Renal cortical epithelial cell (primary cell): ENCODE data around the gene RNLS. TPM values are rescaled to one million over a fixed set of nuclear protein-coding genes. Genes with fewer than 3 reads are reported as not detected.

ENCODE experiments used
- DNase-seq: peaks from one replicate; pipeline ENCODE4 v3.0.0-alpha.2; 2011; ENCODE audit warnings: low read depth
- total RNA-seq: library from RNA; depleted of rRNA; stranded (reverse); fragments of >200 nt; gene quantifications from 2 replicates; pipeline ENCODE4 v1.2.3, GENCODE V29; 2014

RNLS gene
- total RNA-seq, 1 donor from 2014 or later, result 27.7 TPM

GRCh38 chr10:88553116-88553752 lies 29.9 kb downstream of the RNLS start:
- peak; percentile 79 for DNase-seq

GRCh38 chr10:88551246-88551645 lies 31.9 kb downstream of the RNLS start:
- DNase-seq, result no peak

DNA sequence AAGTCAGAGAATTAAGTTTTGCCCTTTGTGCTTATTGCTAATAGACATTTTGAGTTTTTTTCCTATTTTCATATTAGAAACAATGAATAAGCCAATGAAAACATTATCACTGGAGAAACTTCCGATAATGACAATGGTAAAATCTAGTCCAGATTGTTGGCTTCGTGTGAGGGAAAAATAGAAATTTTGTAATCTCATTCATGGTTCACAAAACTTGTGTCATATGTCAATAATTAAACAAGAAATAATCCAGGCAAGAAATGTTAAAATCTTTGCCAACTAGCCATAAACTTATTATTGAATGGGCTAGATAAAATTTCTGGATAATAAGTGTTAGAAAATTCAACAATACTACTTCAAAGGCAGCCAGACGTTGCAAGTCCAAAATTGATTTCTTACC lies 36.6 kb downstream of the RNLS start:
- DNase-seq, result peak; percentile 21

DNA sequence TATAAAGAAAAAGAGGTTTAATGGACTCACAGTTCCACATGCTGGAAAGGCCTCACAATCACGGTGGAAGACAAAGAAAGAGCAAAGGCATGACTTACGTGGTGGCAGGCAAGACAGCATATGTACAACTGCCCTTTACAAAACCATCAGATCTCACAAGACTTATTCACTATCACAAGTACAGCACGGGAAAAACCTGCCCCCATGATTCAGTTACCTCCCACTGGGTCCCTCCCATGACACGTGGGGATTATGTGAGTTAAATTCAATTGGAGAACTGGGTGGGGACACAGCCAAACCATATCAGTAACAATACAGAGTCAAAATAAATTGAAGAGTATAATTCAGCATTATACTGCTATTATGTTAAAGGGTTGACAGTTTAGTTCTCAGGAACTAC lies 37.8 kb downstream of the RNLS start:
- no peak for DNase-seq

- no peak for DNase-seq
These were observed 38.8 kb downstream of the RNLS start for GRCh38 chr10:88544140-88544870.

GRCh38 chr10:88542522-88542921 lies 40.6 kb downstream of the RNLS start:
- DNase-seq, result no peak

DNA sequence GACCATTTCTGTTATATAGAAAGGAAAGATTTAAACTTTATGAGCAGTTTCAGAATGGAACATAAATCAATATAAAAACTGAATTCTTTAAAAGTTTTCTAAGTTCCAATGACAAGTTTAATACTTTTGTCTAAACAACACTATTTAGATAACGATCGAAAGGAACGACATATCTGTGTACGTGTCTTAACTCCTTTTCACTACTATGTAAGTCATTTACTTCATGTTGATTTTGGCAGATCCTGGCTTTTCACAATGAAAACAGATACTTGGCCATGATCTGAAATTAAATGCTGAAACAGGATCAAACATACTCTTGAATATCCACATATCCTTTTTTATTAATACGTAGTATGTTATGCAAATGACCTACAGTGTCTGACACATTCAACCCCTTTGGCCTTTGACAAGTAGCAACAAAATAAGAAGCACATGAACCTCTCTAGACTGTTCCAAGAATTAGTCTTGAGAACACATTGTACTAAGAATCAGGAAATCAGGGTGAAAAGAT lies 41.9 kb downstream of the RNLS start:
- peak; percentile 20 for DNase-seq

DNA sequence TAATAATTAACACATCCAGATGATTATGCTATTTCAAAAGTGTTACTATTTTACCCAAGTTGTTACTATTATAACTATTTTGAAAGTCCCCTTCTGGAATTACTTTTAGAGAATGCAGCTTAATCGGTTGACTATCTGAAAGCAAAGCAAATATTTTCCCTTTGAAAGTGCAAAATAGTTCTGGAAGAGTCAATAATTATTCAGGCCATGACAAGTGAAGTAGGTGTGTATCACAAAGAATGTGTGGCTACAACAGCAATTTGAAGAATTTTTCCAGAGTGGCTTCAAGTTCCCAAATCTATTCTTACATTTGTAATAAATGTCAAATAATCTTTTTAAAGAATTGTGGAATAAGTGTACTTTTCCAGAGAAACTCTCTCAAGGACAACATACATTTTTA lies 42.8 kb downstream of the RNLS start:
- DNase-seq, result peak; percentile 78

DNA sequence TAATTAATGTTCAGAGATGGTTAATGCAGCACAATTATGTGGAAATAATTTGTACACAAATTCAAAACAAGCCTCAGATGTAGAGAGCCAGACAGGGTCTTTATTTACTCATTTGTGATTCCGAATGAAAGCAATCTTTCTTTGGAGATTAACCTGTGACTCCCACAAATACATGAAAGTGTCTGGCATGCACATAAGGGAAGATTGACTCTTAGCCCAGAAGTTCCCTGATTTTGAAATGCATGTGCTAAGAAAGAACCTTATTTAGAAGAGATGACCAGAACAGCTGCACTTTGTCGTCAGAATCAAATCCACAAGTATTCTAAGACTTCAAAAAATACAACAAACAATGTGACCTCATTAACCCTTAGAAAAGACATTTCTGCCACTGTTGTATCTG lies 45.1 kb downstream of the RNLS start:
- peak; percentile 82 for DNase-seq

DNA sequence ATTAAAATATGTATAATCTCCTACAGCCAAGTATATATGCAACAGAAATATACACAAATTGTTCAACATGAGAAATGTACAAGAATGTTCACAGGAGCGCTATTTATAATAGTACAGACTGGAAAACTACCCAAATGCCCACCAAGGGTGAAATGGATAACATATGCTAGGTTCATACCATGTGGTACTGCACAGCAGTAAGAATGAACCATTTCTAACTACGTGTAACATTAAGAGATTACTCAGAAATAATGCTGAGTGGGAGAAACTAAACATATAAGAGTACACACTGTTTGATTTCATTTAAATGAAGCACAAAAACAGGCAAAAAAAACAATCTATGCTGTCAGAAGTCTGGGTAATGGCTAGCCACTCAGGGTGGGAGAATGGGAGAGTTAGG lies 45.8 kb downstream of the RNLS start:
- no peak for DNase-seq

DNA sequence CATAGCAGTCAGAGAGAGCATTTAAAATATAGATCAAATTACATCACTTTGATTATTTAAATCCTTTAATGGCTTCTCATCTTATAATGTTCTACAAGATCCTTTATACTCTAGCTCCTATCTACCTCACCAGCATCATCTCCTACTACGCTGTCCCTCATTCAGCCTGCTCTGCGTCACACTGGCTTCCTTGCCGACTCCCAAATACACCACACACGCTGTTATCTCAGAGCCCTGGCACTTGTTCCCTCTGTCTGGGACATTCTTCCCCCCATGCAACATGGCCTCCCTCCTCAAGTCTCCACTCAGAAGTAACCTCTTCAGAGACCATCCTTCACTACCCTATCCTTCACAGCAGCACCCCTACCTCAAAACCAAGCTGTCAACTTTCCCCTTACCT lies 46.7 kb downstream of the RNLS start:
- DNase-seq, result no peak

- peak; percentile 7 for DNase-seq
These were observed 48.9 kb downstream of the RNLS start for GRCh38 chr10:88534072-88534665.

DNA sequence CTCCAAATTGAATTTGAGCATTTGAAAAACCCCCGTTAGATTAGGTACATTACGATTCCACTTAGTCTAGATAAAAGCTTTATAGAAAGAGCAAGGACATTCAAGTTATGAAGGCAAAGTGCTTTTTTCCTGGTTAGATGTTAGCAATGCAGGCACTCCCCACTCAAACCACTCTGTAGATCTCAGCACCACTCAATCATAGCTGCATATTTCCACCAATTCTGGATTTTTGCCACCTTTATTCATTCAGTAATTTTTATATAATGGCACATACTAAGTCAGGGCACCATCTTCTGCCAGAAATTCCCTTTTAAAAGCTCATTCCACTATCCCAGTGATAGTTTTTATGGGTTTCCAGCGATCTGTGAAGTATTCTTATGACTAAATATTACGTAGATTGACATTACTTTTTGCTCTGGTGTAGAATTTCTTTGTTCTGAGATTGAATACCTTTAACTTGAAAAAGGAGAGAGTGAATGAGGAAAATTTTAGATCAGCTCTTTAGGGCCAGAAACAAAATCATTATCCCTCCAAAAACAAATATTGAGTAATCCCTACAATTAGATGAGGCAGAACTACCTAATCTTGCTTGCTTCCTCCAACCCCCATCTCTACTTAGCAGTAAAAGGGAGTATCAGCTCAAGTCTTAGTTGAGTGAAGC lies 51.6 kb downstream of the RNLS start:
- DNase-seq, result no peak

GRCh38 chr10:88530629-88531391 lies 52.3 kb downstream of the RNLS start:
- no peak for DNase-seq

DNA sequence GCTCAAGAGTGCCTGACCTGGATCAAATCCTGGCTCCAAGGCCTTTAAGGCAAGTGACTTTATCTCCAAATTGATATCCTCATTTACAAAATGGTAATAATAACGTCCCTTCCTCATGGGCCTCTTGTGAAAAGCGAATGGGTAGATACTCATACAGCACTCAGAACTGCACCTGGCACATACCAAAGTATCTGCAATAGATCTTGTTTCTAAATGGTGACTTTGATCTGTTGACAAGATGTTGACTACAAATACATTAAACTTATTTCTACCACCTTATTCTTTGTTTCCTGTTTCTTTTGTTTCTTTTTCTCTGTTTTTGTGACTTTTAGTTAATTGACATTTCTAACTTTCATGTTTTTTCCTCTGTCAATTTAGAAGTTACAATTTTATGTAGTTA lies 53.0 kb downstream of the RNLS start:
- DNase-seq, result no peak

- no peak for DNase-seq
These were observed 54.1 kb downstream of the RNLS start for GRCh38 chr10:88528806-88529570.

GRCh38 chr10:88528201-88528600 lies 54.9 kb downstream of the RNLS start:
- no peak for DNase-seq

GRCh38 chr10:88527245-88527644 lies 55.9 kb downstream of the RNLS start:
- DNase-seq, result no peak

DNA sequence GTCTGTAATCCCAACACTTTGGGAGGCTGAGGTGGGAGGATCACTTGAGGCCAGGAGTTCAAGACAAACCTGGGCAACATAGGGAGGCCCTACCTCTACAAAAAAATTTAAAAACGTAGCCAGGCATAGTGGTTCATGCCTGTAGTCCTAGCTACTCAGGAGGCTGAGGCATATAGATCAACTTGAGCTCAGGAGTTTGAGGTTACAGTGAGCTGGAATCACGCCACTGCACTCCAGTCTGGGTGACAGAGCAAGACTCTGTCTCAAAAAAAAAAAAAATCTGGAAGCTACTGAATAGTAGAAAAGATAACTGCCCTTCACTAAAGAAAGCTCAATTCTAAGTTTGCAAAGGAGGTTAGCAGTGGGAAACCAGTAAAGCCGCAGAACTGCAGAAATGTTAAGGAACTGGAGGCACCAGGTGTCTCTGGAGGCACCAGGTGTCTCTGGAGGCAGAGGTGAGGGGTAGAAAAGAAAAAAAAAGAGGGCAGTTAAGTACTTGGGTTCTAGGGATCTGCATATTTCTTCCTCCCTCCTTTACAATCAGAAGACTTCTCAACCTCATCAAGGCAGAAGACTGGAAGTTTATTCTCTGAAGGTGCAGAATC lies 56.5 kb downstream of the RNLS start:
- no peak for DNase-seq

- peak; percentile 89 for DNase-seq
These were observed 57.6 kb downstream of the RNLS start for GRCh38 chr10:88525371-88526069.
